Endodermal cell (in vitro differentiated cells): ENCODE data around the gene ZSCAN9. TPM values are rescaled to one million over a fixed set of nuclear protein-coding genes. Genes with fewer than 3 reads are reported as not detected.

Experiments
- DNase-seq: peaks from one replicate; pipeline ENCODE4 v3.0.0-alpha.2; 2017
- H3K27ac ChIP-seq: 2 replicates; pipeline ENCODE4 v1.5.1; 2013; ENCODE audit warnings: mild to moderate bottlenecking, low read depth, low read length, moderate library complexity
- H3K27me3 ChIP-seq: 2 replicates; pipeline ENCODE4 v1.6.1; 2013; ENCODE audit warnings: mild to moderate bottlenecking, low read length, moderate library complexity; ENCODE audit not compliant: insufficient read depth, control insufficient read depth, poor library complexity, severe bottlenecking
- H3K36me3 ChIP-seq: 2 replicates; pipeline ENCODE4 v1.7.0; 2013; ENCODE audit warnings: mild to moderate bottlenecking, low read length, moderate library complexity; ENCODE audit not compliant: control insufficient read depth, insufficient read depth
- H3K4me1 ChIP-seq: one replicate; pipeline ENCODE4 v1.7.0; 2013; ENCODE audit warnings: low read length; ENCODE audit not compliant: control insufficient read depth, insufficient read depth
- H3K4me3 ChIP-seq: 2 replicates; pipeline ENCODE4 v1.5.1; 2013; ENCODE audit warnings: mild to moderate bottlenecking, low read length, moderate library complexity
- H3K9ac ChIP-seq: 2 replicates; pipeline ENCODE4 v1.6.1; 2013; ENCODE audit warnings: mild to moderate bottlenecking, low read length, moderate library complexity; ENCODE audit not compliant: poor library complexity, severe bottlenecking; ENCODE audit errors: extremely low read depth
- H3K9me3 ChIP-seq: 2 replicates; pipeline ENCODE4 v1.6.1; 2013; ENCODE audit warnings: mild to moderate bottlenecking, low read length, moderate library complexity; ENCODE audit not compliant: control insufficient read depth
- H3K27ac Mint-ChIP-seq: 2 replicates; pipeline ENCODE4 v1.8.0; 2020; ENCODE audit warnings: mixed read lengths
- H3K27me3 Mint-ChIP-seq: 2 replicates; pipeline ENCODE4 v1.8.0; 2021; ENCODE audit warnings: mild to moderate bottlenecking, mixed read lengths; ENCODE audit not compliant: insufficient read depth
- H3K36me3 Mint-ChIP-seq: 2 replicates; pipeline ENCODE4 v1.8.0; 2020; ENCODE audit warnings: low read depth, mixed read lengths
- H3K4me1 Mint-ChIP-seq: 2 replicates; pipeline ENCODE4 v1.8.0; 2020; ENCODE audit warnings: mixed read lengths
- H3K4me3 Mint-ChIP-seq: 2 replicates; pipeline ENCODE4 v1.8.0; 2020; ENCODE audit warnings: mild to moderate bottlenecking, moderate library complexity, mixed read lengths
- H3K9me3 Mint-ChIP-seq: 2 replicates; pipeline ENCODE4 v1.8.0; 2020; ENCODE audit warnings: mild to moderate bottlenecking, mixed read lengths
- CTCF ChIP-seq: fragments of 200-600 bp; sonication (generic); conservative IDR thresholded peaks from 2 replicates; pipeline ENCODE4 v1.5.0; 2021; ENCODE audit warnings: antibody characterized with exemption, mild to moderate bottlenecking
- WGBS, 2 experiments: methylation state at CpG; one replicate each; pipeline versions ENCODE4 v1.1.5 to v1.1.7; 2013; ENCODE audit warnings: missing lambda C conversion rate in 2 of 2, mixed read lengths in 1 of 2; ENCODE audit not compliant: insufficient coverage in 1 of 2, insufficient read length in 1 of 2; 5-methylcytosine and 5-hydroxymethylcytosine counted together
- total RNA-seq, 2 donors: library from RNA; stranded (reverse); fragmentation: NEBNext Ultra II Directional in 1 of 2; extraction: Animal tissue kit (Norgen Biotek cat#: 25700) in 1 of 2; gene quantifications; 2 replicates in 1 of 2; 3 replicates in 1 of 2; pipeline ENCODE4 v1.2.1, GENCODE V29; 2021

The ZSCAN9 gene
- total RNA-seq, 2 donors from 2014 or later = 23.1 to 32.1 TPM

GRCh38 chr6:28258877-28259777 lies 34.1 kb downstream of the ZSCAN9 start, which contains the start of gene NKAPL:
TSS of gene NKAPL (plus strand) at chr6:28259297. CDS start at chr6:28259372, 75 bp downstream.
- peaks cover 8% of the 10 kb centered on the region for H3K9me3 Mint-ChIP-seq
- H3K9ac ChIP-seq = no peak within 1 kb of the TSS
- H3K4me1 ChIP-seq = no peaks in the 10 kb centered on the region
- DNase-seq = no peak
- H3K27ac Mint-ChIP-seq = no peak within 1 kb of the TSS
- H3K9me3 ChIP-seq = no peaks in the 10 kb centered on the region
- no peaks in the 10 kb centered on the region for H3K36me3 ChIP-seq
- WGBS, 2 experiments = 94 to 95% methylated on average over 40 to 58 of the region's 58 CpGs
- TF ChIP-seq CTCF = no peak
- H3K27ac ChIP-seq = no peak within 1 kb of the TSS
- peaks cover 10% of the 10 kb centered on the region for H3K4me1 Mint-ChIP-seq
- no peak within 1 kb of the TSS for H3K4me3 Mint-ChIP-seq
- H3K36me3 Mint-ChIP-seq = no peaks in the 10 kb centered on the region
- peaks cover 5% of the 10 kb centered on the region for H3K27me3 ChIP-seq
- no peak within 1 kb of the TSS for H3K4me3 ChIP-seq
- H3K27me3 Mint-ChIP-seq = peaks cover 25% of the 10 kb centered on the region

- no peak overlapping the region for H3K4me3 ChIP-seq
- peaks cover 23% of the 10 kb centered on the region for H3K4me1 Mint-ChIP-seq
- H3K36me3 ChIP-seq = no peaks in the 10 kb centered on the region
- no peak for DNase-seq
- TF ChIP-seq CTCF = no peak
- peaks cover 5% of the 10 kb centered on the region for H3K9me3 Mint-ChIP-seq
- no peak overlapping the region for H3K4me3 Mint-ChIP-seq
- H3K4me1 ChIP-seq = peaks cover 6% of the 10 kb centered on the region
- H3K9me3 ChIP-seq = no peaks in the 10 kb centered on the region
- no peak overlapping the region for H3K27ac ChIP-seq
- H3K36me3 Mint-ChIP-seq = no peaks in the 10 kb centered on the region
- no peaks in the 10 kb centered on the region for H3K27me3 ChIP-seq
- H3K9ac ChIP-seq = no peak overlapping the region
- peaks cover 14% of the 10 kb centered on the region for H3K27me3 Mint-ChIP-seq
- no peak overlapping the region for H3K27ac Mint-ChIP-seq
- WGBS, 2 experiments = 83% methylated on average over 2 of the region's 2 CpGs; no CpG with 5 or more reads in 1 of the 2 experiments
Measured at GRCh38 chr6:28263922-28264321, 38.8 kb downstream of the ZSCAN9 start.

GRCh38 chr6:28264834-28265401 lies 39.8 kb downstream of the ZSCAN9 start:
- no peak for DNase-seq
- Histone ChIP-seq H3K27me3 (no peaks in the 10 kb centered on the region), H3K9me3 (no peaks in the 10 kb centered on the region), H3K27ac (no peak overlapping the region), H3K9ac (no peak overlapping the region), H3K4me3 (no peak overlapping the region), H3K4me1 (peaks cover 6% of the 10 kb centered on the region), H3K36me3 (no peaks in the 10 kb centered on the region)
- Mint-ChIP-seq H3K27me3 (peaks cover 6% of the 10 kb centered on the region), H3K27ac (no peak overlapping the region), H3K9me3 (no peaks in the 10 kb centered on the region), H3K36me3 (no peaks in the 10 kb centered on the region), H3K4me3 (no peak overlapping the region), H3K4me1 (peaks cover 23% of the 10 kb centered on the region)
- WGBS, 2 experiments = 79 to 80% methylated on average over 1 to 3 of the region's 4 CpGs
- no peak for TF ChIP-seq CTCF
